GM21360 (cell line): ENCODE measurements around the gene COL23A1.

ENCODE experiments used
- ATAC-seq: cut with Tn5 transposase; IDR thresholded peaks from one replicate; pipeline ENCODE4 v1.9.1; 2021; ENCODE audit warnings: mild to moderate bottlenecking, moderate library complexity; ENCODE audit not compliant: unreplicated experiment

COL23A1 gene

DNA sequence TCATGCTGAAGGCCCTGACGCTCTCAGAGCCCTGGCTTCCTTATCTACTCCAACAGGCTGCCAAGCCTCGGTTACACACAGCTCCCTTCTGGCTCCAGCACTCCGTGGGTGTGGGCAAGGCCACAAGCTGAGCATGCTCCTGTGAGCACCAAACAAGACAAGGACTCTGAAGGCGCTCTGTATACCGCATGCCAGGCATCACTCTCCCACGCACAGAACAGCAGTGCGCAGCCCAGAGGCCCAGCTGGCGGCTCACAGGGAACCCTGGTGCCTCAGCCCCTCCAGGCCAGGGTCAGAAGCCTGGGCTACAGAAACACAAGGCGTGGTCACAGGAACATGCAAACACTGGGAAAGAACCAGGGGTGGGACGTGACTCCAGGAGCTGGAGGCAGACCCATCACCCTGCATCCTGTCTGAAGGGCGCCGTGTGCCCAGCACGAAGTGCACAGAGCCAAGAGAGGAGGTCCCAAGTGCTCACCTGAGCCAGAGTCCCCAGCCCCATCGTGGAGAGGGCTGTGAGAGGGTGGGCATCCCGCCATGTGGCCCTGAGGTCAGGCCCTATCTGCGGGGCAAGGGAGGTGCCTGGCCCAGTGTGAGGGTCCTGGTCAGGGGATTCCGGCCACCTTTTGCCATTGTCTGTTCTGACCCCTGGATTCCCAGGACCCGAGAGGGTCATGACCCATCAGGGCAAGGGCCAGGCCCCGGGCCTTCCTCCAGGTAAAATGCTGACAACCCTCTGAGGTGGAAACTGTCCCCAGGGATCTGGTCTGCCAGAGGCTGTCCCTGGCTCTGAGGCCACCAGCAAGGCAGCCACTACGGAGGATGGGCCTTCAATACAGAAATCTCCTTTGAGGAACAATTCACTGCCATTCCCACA, 54.7 kb downstream of the COL23A1 start:
- no peak for ATAC-seq

DNA sequence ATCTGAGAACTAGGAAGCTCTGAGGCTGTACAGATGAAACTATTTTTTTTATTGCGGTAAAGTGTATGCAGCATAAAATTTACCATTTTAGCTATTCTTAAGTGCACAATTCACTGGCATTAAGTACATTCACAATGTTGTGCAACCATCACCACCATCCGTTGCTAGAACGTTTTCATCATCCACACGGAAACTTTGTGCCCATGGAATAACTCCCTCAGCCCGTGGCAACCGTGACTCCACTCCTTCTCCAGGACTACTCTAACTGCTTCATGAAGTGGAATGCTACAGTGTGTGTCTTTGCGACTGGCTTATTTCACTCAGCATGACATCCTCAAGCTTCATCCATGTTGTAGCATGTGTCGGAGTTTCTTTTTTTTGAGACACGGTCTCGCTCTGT, 57.1 kb downstream of the COL23A1 start:
- no peak for ATAC-seq

DNA sequence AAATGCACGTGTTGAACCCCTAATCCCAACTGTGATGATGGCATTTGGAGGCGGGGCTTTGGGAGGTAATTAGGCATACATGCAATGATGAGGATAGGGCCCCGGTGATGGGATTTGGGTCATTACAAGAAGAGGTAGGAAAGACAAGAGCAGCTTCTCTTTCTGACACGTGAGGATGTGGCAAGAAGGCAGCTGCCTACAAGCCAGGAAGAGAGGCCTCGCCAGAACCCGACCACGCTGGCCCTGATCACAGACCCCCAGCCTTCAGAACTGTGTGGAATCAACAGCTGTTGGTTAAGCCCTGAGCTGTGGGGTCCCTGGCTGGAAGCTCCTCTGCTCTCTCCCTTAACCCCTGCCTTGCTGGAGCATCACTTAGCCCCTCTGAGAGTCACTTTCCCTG, 57.5 kb downstream of the COL23A1 start:
- ATAC-seq = no peak

DNA sequence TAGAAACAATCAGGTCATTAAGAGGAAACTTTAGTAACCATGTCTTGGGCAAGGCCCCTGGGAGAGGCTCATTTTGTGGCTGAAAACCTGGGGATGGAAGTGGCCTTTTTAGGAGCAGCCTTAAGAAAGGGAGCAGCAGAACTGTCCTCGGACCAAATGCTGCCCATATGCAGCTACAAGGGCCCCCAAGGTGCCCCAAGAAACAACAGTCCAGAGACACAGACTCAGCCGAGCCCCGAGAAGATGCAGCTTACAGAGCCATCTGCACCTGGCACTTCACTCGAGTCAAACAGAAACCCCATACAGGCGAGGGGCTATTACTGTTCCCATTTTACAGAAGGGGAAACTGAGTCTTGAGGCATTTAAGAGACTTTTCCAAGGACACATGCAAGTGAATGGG, 58.0 kb downstream of the COL23A1 start:
- ATAC-seq = no peak

DNA sequence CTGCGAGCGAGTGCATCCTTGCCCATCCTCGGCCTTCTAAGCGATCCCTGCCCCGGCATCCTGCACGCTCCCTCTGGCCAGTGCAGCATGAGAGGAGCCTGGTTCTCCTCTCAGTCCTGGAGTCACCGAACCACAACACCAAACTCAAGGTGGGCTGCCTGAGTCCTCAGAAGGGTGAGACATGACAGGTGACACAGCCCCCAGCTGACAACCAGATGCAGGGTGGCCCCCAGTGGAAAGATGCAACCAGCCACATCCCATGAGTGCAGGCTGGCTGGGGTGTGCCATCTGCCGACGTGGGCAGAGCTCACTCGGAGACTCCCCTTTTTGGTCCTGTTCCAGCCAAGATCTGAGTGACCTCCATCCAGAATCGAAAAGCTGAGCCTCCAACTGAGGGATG, 58.4 kb downstream of the COL23A1 start:
- no peak for ATAC-seq

DNA sequence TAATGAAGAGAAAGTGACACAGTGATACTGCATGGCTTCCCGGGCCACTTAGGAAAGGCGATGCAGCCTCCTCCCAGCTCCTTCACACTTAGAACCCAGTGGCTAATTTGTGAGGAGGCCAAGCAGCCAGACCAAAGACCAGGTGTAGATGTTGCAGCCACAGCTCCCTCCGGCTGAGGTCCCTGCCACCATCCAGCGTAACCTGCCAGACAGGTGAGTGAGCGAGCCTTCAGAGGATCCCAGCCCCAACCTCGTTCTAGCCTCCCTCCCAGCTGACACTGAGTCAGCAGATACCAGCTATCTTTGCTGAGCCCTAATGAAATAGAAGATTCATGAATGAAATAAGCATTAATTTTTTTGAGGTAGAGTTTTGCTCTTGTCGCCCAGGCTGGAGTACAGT, 59.7 kb downstream of the COL23A1 start:
- ATAC-seq = no peak

DNA sequence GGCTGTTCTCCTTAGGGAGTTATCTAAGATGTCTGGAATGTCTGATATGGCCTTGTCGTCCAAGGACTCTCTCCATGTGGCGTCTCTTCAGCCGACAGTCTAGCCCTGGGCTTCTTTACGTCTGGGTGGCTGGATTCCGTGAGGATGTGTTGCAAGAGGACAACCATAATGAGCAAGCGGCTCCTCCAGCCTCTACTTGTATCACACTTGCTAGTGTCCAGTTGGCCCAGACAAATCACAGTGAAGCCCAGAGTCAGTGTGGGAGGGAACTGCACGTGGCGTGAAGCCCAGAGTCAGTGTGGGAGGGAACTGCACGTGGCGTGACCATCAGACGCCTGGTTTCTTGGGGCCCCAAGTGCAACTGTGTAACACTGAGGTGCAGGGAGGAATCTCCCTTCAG, 61.1 kb downstream of the COL23A1 start:
- ATAC-seq = no peak

DNA sequence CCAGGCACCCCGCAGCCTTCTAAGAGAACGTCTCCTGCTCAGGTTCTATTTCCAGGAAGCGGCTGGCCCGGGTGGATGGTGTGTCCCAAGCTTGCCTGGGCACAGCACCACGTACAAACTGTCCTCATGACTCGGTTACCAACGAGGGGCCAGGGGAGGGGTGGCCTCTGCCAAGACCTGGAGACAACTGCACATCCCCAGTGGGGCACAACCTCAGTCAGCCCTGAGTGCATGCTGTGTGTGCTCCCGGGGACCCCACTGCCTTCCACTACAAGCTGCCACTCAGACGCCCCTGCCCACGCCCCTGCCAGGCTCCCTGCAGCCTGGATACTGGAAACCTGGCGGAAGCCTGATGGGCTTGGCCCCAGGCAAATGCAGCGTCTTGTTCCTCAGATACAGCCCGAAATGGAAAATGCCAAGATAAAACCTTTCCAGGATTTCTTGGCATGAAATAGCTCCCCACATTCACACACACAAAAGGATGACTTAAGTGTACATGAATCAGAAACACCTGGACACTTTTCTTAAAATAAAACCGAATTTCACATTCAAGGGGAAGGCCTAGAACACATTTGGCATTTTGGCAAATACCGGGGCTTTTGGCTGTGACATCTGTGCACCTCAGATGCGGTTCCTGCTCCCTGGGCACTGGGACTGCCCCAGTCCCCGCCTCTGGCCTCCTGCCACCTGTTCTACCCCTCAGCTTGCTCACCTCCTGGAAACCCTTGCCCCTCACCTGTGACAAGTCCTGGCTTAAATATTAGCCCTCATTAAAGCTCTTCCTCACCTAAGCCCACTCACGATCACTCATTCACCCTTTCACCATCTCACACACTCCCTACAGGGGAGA, 62.5 kb downstream of the COL23A1 start:
- no peak for ATAC-seq

DNA sequence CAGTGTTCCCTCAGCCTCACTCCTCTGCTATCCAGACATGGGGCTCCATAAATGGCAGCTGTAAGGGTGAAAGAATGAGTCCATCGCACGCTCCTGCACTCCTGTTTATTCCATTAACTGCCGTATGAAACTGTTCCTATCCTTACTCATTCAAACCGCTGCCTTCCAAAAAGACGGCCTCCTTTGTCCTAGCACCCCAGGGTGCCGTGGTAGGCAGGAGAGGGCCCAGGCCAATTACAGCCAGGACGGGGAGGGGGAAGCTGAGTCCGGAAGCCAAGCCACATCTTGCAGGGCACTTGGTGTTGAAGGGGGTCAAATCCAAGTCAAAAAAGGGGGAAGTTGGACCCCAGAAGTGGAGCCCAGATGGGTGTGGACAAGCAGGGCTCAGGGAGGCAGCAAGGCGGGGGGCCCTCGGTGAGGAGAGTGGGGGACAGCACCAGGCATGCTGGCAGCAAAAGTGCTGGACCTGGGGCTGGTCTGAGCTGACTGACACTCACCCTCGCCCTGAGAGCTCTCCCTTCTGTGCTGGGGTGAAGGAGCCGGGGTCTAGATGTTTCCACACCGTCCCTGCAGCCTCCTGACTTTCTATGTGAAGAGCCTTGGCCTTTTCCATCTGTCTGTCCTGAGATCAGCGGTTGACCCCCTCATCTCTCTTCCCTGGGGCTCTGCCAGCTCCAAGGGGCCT, 63.3 kb downstream of the COL23A1 start:
- ATAC-seq = no peak

DNA sequence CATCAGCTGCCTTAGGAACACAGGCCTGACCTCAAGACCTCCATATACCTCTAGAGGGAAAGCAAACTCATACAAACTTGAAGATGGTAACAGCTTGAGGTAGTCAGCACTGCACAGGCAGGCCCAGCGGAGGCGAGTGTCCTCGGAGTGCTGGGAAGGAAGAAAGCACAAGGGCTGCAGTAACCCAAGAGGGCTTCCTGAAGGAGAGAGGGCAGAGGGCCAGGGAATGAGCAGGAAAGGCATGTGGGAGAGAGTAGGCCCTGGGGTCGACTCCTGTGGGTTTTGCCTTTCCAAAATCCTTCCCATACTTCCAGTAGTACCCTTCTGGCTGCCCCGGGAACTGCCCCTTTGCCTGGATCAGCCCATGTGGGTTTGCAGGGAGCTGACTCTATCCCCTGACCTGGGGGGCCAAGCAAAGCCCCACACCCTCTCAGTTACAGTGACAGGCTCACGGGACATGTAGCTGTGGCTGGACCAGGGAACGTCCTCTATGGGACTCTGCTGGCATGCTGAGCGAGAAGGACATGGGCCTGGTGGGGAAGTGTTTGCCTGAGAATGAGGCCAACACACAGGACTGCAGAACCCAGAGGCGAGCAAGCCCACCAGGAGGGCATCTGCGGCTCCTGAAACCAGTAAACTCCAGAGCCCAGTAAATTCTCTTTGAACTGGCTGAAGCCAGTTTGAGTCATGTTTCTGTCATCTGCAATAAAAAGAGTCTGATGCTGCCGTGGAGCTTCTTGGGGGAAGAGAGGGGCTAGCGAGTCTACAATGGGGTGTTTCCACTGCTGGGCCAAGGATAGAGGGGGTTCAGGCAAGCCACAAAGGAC, 64.1 kb downstream of the COL23A1 start:
- no peak for ATAC-seq

DNA sequence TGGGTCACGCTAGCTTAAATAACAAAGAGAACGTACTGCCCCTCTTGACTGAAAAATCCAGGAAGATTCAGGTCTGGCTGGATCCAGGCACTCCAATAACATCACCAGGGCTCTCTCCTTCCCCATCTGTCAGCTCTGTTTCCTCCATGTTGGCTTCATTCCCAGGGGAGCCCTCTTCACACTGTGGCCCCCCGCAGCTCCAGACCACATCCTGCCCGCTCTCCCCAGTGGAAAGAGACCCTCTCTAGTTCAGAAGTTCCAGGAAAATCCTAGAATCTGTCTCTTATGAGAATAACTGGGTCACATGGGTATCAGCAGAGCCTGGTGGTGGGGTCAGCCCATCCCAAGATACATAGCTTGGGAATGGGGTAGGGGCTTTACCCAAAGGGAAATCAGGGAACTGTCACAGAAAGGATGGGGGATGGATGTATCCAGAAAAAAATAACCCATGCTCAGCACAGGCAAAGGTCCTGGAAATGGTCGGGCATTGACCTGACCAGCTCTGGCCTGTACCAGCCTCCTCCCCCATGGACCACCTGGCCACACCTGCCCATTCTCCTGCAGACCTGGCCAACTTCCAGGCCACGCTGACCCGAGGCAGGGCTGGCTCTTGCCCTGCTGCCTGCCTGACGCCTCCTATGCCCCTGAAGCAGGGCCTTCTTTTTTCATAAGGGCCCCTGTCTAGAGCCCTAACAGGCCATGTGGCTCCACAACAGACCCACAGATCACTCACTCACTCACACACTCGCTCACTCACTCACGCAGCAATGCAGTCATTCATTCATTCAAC, 65.9 kb downstream of the COL23A1 start:
- ATAC-seq = no peak

DNA sequence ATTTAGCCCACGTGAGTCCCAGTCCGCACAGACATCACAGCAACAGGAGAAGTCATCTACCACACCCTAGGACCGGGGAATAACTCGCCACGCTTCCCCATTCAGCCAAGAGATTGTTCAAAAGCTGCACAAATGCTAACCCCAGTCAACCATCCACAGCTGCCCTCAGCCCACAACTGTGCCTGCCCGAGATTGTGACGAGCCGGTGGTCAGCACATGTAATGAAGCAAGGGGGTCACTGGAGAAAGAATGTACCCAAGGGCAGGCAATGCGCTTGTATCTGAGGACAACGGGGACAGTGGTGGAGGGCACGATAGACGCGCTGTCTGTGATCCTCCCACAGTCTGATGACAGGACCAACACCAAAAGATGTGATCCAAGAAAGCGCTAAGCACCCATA, 67.8 kb downstream of the COL23A1 start:
- ATAC-seq = no peak

DNA sequence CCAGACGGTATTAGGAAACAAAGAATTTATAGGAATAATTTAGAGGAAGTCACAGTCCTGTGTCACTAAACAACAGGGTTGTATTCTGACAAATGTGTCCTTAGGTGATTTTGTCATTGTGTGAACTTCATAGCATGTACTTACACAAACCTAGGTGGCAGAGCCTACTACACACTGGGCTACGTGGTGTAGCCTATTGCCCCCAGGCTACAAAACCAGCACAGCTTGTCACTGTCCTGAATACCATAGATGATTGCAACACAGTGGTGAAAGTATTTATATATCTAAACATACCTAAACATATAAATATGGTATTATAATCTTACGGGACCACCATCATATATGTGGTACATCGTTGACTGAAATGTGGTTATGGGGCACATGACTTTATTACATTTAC, 69.3 kb downstream of the COL23A1 start:
- no peak for ATAC-seq

DNA sequence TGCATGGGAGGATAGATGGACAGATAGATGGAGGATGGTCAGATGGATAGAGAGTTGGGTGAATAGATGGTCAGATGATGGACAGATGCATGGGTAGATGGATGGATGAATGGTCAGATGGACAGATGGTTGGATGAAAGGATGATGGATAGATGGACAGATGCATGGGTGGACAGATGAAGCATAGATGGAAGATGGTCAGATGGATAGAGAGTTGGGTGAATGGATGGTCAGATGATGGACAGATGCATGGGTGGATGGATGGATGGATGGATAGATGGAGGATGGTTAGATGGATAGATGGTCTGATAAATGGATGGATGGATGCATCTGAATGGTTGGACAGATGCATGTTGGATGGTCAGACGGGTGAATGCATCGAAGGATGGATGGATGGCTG, 70.4 kb downstream of the COL23A1 start:
- no peak for ATAC-seq

DNA sequence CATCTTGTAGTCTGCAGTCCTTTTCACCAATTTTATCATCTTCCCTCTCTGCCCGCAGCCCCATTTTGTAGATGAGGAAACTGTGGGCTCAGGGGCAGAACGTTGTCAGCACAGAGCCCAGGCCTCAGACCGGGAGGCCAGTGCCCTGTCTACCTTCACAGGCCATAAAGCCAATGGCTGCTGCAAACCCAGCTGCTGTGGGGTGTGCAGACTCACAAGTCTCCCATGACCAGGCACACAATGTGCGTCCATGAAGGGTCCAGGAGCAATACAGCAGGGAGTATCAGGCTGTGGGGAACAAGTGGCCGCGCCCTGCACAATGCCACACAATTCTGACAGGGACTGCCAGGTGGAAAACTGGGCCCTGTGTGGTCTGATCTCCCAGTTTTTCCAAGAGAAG, 71.0 kb downstream of the COL23A1 start:
- ATAC-seq = no peak

DNA sequence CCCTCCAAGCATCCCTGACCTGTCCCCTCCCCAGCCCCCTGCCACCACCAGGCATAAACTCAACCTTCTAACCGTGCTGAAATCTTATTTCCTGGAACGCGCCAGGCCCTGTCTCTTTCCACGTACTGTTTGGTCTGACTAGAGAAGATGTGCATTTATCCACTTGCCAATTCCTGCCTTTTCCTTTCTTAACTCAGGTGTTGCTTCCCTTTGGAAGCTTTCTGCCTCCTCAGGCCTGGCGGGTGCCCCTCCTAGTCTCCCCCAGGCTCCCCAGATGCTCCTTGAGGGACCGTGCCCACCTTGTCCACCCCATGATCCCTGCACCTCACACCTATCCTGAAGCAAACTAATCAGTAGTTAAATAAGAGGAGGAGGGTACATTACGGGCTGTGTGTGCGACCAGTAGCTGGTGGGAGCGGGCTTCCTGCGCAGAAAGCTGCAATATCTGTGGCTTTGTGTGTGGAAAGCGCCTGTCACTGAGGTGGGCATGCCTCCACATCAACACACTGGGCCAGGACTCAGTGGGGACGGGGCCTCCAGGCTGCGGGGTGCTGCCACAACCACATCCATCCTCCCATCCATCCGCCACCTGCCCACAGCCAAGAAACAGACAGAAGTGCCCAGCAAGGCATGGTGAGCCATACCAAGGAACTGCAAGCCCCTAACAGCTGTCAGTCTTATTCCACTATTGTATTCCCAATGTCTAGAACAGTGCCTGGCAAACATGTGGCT, 73.5 kb downstream of the COL23A1 start:
- ATAC-seq = no peak

DNA sequence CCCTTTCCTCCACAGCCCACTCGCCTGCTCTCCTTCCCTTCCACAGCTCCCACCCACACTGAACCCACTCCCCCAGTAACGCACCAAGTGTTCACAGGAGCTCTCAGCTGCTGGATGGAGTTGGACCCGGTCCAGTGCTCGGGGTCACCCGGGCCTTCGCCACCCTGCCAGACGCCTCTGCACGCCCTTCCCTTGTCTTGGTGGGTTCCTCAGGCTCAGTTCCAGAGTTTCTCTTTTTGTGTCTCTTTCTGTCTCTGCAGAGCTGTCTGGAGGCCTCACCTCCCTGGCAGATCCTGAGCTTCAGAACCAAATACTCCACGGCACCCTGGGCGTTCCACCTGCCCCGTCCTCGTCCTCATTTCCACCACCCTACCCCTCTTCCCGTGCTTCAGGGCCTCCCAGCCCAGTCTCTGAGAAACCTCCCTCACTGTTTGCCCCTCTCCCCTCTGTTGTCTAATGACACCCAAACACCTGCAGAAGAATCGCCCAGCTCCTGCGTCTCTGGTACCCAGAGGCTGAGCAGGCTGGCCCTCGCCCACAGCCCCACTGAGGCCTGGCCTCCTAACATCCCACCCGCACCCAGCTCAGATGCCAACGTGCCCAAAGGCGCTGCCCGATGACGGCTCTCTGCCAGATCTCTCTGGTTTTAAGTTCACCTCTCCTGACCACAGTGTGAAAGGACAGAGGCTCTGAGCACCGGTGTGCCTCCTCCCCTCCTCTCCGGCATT, 74.3 kb downstream of the COL23A1 start:
- no peak for ATAC-seq

DNA sequence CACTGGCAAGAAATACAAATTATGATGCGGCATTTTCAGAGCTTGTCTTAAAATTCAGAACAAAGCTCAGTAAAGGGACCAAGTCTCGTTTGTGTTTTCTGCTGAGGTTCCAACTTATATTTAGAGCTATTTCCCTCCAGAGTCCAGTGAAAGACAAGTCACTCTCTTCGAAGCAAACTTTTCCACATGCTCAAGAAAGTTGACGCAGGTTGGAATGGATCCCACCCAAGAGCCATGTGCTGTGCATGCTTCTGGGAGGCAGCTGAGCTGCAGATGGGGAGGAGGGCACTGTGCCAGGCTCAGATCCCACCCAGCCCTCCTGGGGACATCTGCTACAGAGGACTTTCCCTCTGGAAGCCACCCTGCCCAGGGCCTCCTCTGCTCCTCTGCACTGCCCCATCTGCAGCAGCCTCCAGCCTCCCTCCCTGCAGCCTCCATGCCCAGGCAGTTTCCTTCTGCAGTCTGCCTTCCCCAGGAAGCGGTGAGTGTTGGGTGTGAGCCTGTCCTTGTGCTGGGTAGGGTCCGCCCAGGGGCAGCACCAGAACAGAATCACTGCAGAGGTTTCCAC, 75.3 kb downstream of the COL23A1 start:
- no peak for ATAC-seq
